Measurements from ENCODE around the gene PPM1H. TPM values are rescaled to one million over a fixed set of nuclear protein-coding genes. Genes with fewer than 3 reads are reported as not detected.

The PPM1H gene
- total and polyA plus RNA-seq, 2 of the 8 experiments (the other 6 are each of a cell fraction or from before 2014, with no cell fraction given) = 16.4 to 36.1 TPM

- TF ChIP-seq CHD7 (IDR thresholded peaks at IDR 0.05; ENCODE audit: insufficient replicate concordance, low read length) (no peak), HDAC2 (IDR thresholded peaks at IDR 0.05; ENCODE audit: borderline replicate concordance in 1 of 2, low read depth in 2 of 2, low read length in 2 of 2) (no peak), SIX5 (IDR thresholded peaks at IDR 0.05; ENCODE audit: low read depth, low read length) (no peak), KDM1A (IDR thresholded peaks at IDR 0.05; ENCODE audit: borderline replicate concordance, low read length) (no peak), RFX5 (IDR thresholded peaks at IDR 0.05; ENCODE audit: borderline replicate concordance, low read depth, low read length) (no peak), CEBPB (IDR thresholded peaks at IDR 0.05; ENCODE audit: low read depth, low read length) (no peak), SIN3A (conservative IDR thresholded peaks at IDR 0.05 in 1 of 2, IDR thresholded peaks at IDR 0.05 in 1 of 2; ENCODE audit: low read depth in 1 of 2, low read length in 2 of 2) (no peak), TAF7 (optimal IDR thresholded peaks at IDR 0.05; ENCODE audit: borderline replicate concordance, low read depth, low read length) (no peak), BRCA1 (IDR thresholded peaks at IDR 0.05; ENCODE audit: low read depth, low read length) (no peak), ATF3 (IDR thresholded peaks at IDR 0.05; ENCODE audit: insufficient read depth, low read depth, low read length) (no peak)
These were observed 197.8 kb downstream of the PPM1H start (continued) for GRCh38 chr12:62737188-62737587.
